SK-N-MC (cell line): Measurements from ENCODE around the gene TMCO4.

Source experiments
- DNase-seq: peaks from one replicate; pipeline ENCODE4 v3.0.0-alpha.2; 2011; ENCODE audit warnings: low read depth, low spot score
- H3K27ac ChIP-seq: fragments of 200-600 bp; sonication (generic); 2 replicates; pipeline ENCODE4 v1.5.1; 2016; ENCODE audit warnings: mixed run types
- H3K36me3 ChIP-seq: fragments of 200-600 bp; sonication (generic); 2 replicates; pipeline ENCODE4 v1.6.1; 2017; ENCODE audit warnings: antibody characterized with exemption, low read length, mixed read lengths; ENCODE audit not compliant: insufficient read depth
- H3K4me3 ChIP-seq: fragments of 200-600 bp; sonication (generic); 2 replicates; pipeline ENCODE4 v1.5.1; 2016
- H3K9ac ChIP-seq: fragments of 200-600 bp; sonication (generic); 2 replicates; pipeline ENCODE4 v1.8.0; 2017; ENCODE audit warnings: mixed run types, mixed read lengths; ENCODE audit not compliant: insufficient read length
- H3K9me3 ChIP-seq: fragments of 200-600 bp; sonication (generic); 2 replicates; pipeline ENCODE4 v1.6.1; 2017; ENCODE audit warnings: low read depth, mild to moderate bottlenecking, antibody characterized with exemption, low read length, moderate library complexity, mixed read lengths
- EZH2 ChIP-seq: fragments of 200-600 bp; sonication (generic); IDR thresholded peaks from one replicate; pipeline ENCODE4 v1.6.1; 2017; ENCODE audit warnings: antibody characterized with exemption
- FOXP2 ChIP-seq: optimal IDR thresholded peaks from 2 replicates; pipeline ENCODE3; 2011; ENCODE audit warnings: mild to moderate bottlenecking, moderate library complexity; ENCODE audit not compliant: insufficient read depth; ENCODE audit errors: extremely low read length, control extremely low read depth
- POLR2AphosphoS5 ChIP-seq: IDR thresholded peaks from 2 replicates; pipeline ENCODE4 v1.6.1; 2012; ENCODE audit warnings: mild to moderate bottlenecking, low read depth, low read length, borderline replicate concordance

Gene TMCO4

GRCh38 chr1:19733615-19734014, 66.1 kb downstream of the TMCO4 start:
- DNase-seq = no peak
- Histone ChIP-seq H3K4me3 (no peak overlapping the region), H3K36me3 (no peaks in the 10 kb centered on the region), H3K27ac (no peak overlapping the region), H3K9me3 (no peaks in the 10 kb centered on the region), H3K9ac (no peak overlapping the region)
- TF ChIP-seq FOXP2 (no peak), POLR2AphosphoS5 (no peak), EZH2 (no peak)

GRCh38 chr1:19731311-19731821, 68.3 kb downstream of the TMCO4 start:
- no peaks in the 10 kb centered on the region for H3K9me3 ChIP-seq
- H3K27ac ChIP-seq = no peak overlapping the region
- H3K36me3 ChIP-seq = no peaks in the 10 kb centered on the region
- no peak overlapping the region for H3K4me3 ChIP-seq
- no peak overlapping the region for H3K9ac ChIP-seq
- TF ChIP-seq POLR2AphosphoS5 (no peak), EZH2 (no peak), FOXP2 (no peak)
- DNase-seq = no peak

DNA sequence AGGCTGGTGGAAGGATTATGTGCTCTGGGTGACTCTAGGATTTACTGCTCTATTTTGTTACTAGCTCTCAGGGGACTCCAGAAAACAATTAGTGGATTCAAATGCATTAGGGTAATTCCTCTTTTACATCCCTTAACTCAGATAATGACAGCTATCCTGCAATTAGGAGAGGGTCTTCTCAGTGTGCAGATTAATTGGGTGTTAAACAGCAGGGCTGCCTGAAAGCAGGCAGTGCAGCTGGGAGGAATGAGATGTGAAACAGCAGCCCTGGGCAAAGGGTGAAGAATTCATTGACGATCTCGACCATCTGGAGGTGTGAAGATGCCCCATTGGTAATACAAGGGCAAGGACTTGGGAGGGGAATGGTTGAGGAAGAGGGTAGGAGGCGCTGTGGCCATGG, 68.9 kb downstream of the TMCO4 start:
- Histone ChIP-seq H3K4me3 (no peak overlapping the region), H3K27ac (no peak overlapping the region), H3K9me3 (no peaks in the 10 kb centered on the region), H3K9ac (no peak overlapping the region), H3K36me3 (no peaks in the 10 kb centered on the region)
- no peak for DNase-seq
- TF ChIP-seq FOXP2 (no peak), POLR2AphosphoS5 (no peak), EZH2 (no peak)

DNA sequence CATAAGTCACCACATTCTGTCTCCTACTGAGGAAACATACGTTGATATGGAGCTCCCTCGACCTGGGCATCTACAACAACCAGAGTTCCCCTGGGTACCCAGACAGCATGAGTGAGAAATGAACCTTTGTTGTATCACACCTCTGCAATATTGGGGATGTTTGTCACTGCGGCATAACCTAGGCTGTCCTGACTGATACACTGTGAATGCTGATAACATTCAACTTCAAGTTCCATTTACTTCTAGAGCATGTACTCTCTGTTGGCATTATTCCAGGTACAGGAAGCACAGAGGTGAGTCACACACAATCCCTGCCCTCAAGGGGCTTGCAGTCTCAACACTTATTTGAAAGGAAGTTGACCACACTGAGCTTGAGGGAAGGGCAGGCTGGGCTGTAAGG, 69.5 kb downstream of the TMCO4 start:
- H3K36me3 ChIP-seq = no peaks in the 10 kb centered on the region
- no peaks in the 10 kb centered on the region for H3K9me3 ChIP-seq
- no peak for TF ChIP-seq FOXP2
- no peak for TF ChIP-seq EZH2
- TF ChIP-seq POLR2AphosphoS5 = no peak
- no peak for DNase-seq
- H3K9ac ChIP-seq = no peak overlapping the region
- H3K27ac ChIP-seq = no peak overlapping the region
- H3K4me3 ChIP-seq = no peak overlapping the region

DNA sequence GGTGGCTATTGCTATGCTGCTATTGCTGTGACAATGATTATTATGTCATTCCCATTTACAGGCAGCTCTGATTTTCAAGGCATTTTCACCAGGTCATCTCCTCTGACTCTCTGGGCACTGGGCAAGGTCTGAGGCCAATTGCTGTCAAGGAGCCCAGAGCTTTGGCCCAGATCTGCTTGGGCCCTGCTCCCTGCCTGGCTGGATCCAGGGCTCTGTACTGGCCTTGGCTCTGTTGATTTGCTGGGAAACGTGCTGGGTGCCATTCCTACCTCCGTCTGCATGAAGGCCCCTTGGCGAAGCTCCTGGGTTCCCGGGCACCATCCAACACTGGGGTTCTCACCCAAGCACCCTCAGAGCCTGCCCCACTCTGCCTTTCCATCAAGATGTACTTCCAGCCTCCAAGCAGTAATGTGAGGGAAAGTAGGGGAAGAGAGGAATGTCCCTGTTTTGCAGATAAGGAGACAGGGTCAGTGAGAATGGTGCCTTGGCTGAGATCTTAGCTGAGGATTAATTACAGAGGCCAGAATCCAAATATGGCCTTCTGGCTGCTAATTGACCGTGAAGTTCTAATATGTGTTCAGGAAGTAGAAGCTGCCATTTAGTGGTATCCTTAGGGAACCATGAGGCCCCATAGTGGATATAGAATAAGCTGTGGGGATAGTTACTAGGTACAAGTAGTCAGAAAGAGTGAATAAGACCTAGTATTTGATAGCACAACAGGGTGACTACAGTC, 71.1 kb downstream of the TMCO4 start:
- no peaks in the 10 kb centered on the region for H3K36me3 ChIP-seq
- no peak overlapping the region for H3K9ac ChIP-seq
- H3K9me3 ChIP-seq = no peaks in the 10 kb centered on the region
- TF ChIP-seq POLR2AphosphoS5 (no peak), EZH2 (no peak), FOXP2 (no peak)
- no peak overlapping the region for H3K4me3 ChIP-seq
- no peak overlapping the region for H3K27ac ChIP-seq
- DNase-seq = no peak

- H3K27ac ChIP-seq = no peak overlapping the region
- no peaks in the 10 kb centered on the region for H3K9me3 ChIP-seq
- DNase-seq = no peak
- TF ChIP-seq FOXP2 (no peak), EZH2 (no peak), POLR2AphosphoS5 (no peak)
- no peak overlapping the region for H3K4me3 ChIP-seq
- H3K36me3 ChIP-seq = no peaks in the 10 kb centered on the region
- H3K9ac ChIP-seq = no peak overlapping the region
Observed at GRCh38 chr1:19725606-19726005, 74.1 kb downstream of the TMCO4 start.

DNA sequence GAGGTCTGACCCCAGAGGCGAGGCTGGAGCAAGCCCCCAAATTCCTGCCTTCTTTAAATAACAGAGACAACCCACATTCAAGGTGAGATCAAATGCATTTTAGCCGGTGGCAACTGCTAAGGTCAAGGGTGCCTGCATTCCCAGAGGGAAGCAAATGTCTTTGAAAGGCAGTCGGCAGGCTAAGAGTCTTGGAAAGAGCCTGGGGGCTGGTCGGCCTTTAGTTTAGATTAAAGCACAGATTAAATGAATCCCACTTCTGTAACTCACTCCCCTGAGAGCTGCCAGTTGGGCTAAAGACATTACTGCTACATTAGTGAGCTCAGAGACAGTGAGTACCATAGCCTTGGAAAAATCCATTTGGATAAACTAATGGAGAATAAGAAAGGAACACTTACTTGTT, 75.8 kb downstream of the TMCO4 start:
- Histone ChIP-seq H3K9me3 (no peaks in the 10 kb centered on the region), H3K9ac (no peak overlapping the region), H3K36me3 (no peaks in the 10 kb centered on the region), H3K4me3 (no peak overlapping the region), H3K27ac (no peak overlapping the region)
- TF ChIP-seq EZH2 = no peak
- no peak for TF ChIP-seq FOXP2
- TF ChIP-seq POLR2AphosphoS5 = no peak
- DNase-seq = no peak

GRCh38 chr1:19720973-19721372, 78.7 kb downstream of the TMCO4 start:
- no peak for DNase-seq
- Histone ChIP-seq H3K27ac (no peak overlapping the region), H3K9me3 (no peaks in the 10 kb centered on the region), H3K4me3 (no peak overlapping the region), H3K36me3 (no peaks in the 10 kb centered on the region), H3K9ac (no peak overlapping the region)
- TF ChIP-seq EZH2 = no peak
- no peak for TF ChIP-seq POLR2AphosphoS5
- no peak for TF ChIP-seq FOXP2

DNA sequence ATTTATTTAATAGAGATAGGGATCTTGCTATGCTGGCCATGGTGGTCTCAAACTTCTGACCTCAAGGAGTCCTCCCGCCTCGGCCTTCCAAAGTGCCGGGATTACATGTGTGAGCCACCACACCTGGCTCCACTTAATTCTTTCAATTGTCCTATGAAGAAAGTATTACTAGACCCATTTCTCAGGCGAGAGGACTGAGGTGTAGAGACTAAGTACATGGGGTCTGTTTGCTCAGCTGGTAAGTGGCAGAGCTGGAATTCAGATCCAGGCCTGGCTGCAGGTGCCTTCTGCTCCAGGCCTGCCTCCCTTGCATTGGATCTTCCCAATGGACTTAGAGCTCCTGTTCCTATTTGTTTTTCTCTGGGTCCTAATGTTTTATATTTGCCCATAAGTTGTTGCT, 79.5 kb downstream of the TMCO4 start:
- H3K9ac ChIP-seq = no peak overlapping the region
- no peaks in the 10 kb centered on the region for H3K36me3 ChIP-seq
- no peak for DNase-seq
- no peak overlapping the region for H3K27ac ChIP-seq
- H3K4me3 ChIP-seq = no peak overlapping the region
- TF ChIP-seq POLR2AphosphoS5 (no peak), EZH2 (no peak)
- no peaks in the 10 kb centered on the region for H3K9me3 ChIP-seq
